ENCODE results near the gene TAB2.
"Not testable (repeated sequence)": the region's sequence is repeated elsewhere in the genome, so short reads cannot be mapped to it uniquely, and the experiment has no call there.

TAB2 gene

DNA sequence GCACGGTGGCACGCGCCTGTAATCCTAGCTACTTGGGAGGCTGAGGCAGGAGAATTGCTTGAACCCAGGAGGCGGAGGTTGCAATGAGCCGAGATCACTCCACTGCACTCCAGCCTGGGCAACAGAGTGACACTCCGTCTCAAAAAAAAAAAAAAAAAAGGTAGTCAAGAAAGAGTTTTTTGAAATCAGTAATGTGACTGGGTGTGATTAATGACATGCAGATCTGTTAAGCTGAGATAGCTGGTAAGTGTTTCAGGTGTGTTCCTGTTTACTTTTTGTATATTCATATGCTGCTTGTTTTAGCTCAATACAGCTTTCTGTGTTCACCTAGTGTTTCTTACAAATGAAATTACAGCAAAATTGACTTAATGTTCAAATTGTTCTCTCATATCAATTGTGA is 31.8 kb downstream of the TAB2 start:
- H3K4me1 ChIP-seq; DNase-seq (ENCODE audit: low spot score in 2 of 2); H3K36me3 ChIP-seq (replicated peaks); H3K4me3 ChIP-seq; H3K9me3 ChIP-seq; H3K27me3 ChIP-seq (ENCODE audit: low read depth); in situ Hi-C loops (cut with MboI; ENCODE audit: low sequenced_read_pairs): not testable (repeated sequence)

DNA sequence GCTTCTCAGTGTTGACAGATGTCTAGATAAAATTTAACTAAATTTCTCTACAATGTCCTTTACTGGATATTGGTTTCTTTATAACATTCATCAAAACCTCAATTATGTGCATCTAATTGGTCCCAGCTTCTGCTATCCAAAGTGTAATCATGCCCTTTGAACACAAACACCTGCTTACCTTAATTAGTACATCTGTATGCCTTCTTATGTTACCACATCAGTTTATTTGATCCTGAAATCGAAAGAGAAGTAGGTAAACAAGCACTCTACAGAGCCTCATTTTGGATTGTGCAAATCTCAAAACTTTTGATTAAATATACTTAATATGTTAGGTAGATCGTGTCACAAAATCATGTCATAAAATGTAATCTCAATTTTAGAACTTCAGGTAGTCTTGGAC is 36.5 kb downstream of the TAB2 start:
- no peak for DNase-seq (ENCODE audit: low spot score in 2 of 2)
- no peaks in the 10 kb centered on the region for H3K9me3 ChIP-seq
- no peaks in the 10 kb centered on the region for H3K36me3 ChIP-seq (replicated peaks)
- H3K4me3 ChIP-seq = no peak overlapping the region
- no peaks in the 10 kb centered on the region for H3K27me3 ChIP-seq (ENCODE audit: low read depth)
- no peaks in the 10 kb centered on the region for H3K4me1 ChIP-seq
- in situ Hi-C loops (cut with MboI; ENCODE audit: low sequenced_read_pairs) = no loop called here

DNA sequence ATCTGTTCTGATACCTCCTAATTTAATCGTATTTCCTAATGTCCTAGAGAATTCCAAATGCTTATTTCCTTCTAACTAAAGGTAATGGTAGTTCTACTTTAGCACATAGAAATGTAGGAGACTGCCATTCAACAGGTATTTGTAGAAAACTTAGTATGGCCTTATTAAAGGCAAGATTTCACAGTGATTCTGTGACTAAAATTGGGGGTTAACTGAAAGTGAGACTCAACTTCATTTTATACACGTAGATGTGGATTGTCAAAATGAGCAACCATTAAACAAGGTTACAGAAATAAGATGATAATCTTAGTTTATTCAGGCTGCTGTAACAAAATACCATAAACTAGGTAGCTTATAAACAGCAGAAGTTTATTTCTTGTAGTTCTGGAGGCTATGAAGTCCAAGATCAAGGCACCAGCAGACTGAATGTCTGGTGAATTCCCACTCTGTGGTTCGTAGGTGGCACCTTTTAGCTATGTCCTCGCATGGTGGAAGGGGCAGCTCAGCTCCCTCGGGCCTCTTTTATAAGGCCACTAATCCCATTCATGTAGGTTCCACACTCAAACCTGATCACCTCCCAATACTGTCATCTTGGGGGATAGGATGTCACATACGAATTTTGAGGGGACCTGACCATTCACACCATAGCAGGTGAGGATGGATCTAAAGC is 38.7 kb downstream of the TAB2 start:
- Histone ChIP-seq H3K9me3 (no peaks in the 10 kb centered on the region), H3K4me1 (no peaks in the 10 kb centered on the region; the same call in 1 of the 2 replicates), H3K27me3 (ENCODE audit: low read depth) (no peaks in the 10 kb centered on the region), H3K4me3 (no peak overlapping the region), H3K36me3 (replicated peaks) (no peaks in the 10 kb centered on the region)
- in situ Hi-C loops (cut with MboI; ENCODE audit: low sequenced_read_pairs) = no loop called here
- DNase-seq (ENCODE audit: low spot score in 2 of 2) = no peak

DNA sequence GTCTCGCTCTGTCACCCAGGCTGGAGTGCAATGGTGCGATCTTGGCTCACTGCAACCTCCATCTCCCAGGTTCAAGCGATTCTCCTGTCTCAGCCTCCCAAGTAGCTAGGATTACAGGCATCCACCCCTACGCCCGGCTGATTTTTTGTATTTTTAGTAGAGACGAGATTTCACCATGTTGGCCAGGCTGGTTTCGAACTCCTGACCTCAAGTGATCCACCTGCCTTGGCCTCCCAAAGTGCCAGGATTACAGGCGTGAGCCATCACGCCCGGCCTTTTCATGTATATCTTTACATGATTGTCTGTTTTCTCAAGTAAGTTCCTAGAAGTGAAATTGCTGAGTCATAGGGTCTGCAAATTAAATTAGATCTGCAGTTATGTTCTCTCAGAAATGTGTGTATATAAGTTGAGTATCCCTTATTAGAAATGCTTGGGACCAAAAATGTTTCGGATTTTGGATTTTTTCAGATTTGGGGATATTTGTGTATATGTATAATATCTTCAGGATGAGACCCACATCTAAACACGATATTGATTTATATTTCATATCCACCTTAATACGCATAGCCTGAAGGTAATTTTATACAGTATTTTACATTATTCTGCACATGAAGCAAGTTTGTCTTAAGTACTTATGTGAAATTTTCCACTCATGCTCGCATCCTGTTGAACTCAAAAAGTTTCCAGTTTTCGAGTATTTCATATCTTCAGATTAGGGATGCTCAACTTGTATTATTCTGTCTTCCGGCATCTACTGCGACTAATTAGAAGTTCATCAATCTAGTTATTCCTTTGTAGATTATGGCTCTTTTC is 40.4 kb downstream of the TAB2 start:
- no peaks in the 10 kb centered on the region; the same call in 1 of the 2 replicates for H3K4me1 ChIP-seq
- no peaks in the 10 kb centered on the region for H3K9me3 ChIP-seq
- no peaks in the 10 kb centered on the region for H3K27me3 ChIP-seq (ENCODE audit: low read depth)
- H3K36me3 ChIP-seq (replicated peaks) = no peaks in the 10 kb centered on the region
- in situ Hi-C loops (cut with MboI; ENCODE audit: low sequenced_read_pairs) = no loop called here
- DNase-seq (ENCODE audit: low spot score in 2 of 2) = no peak
- no peak overlapping the region for H3K4me3 ChIP-seq

DNA sequence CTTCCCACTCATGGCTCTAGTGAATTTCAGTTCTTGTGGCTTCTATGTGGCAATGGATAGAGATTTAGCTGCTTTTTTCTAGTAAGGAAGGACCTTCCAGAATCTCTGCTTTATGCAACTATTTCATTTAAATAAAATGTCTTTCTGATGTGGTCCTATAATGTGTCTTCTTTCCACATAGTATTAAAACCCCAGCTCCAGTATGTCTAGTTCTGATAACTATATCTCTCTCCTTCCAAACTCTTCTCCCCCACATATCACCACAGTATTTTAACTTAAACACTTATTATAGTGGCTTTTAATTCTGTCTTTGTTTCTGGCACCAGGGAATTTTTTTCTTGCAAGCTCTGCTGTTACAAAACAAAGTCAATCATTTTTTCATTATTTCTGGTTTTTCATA is 41.9 kb downstream of the TAB2 start:
- in situ Hi-C loops (cut with MboI; ENCODE audit: low sequenced_read_pairs) = no loop called here
- H3K27me3 ChIP-seq (ENCODE audit: low read depth) = no peaks in the 10 kb centered on the region
- H3K36me3 ChIP-seq (replicated peaks) = no peaks in the 10 kb centered on the region
- H3K4me1 ChIP-seq = no peaks in the 10 kb centered on the region; the same call in 1 of the 2 replicates
- H3K9me3 ChIP-seq = no peaks in the 10 kb centered on the region
- DNase-seq (ENCODE audit: low spot score in 2 of 2) = no peak
- no peak overlapping the region for H3K4me3 ChIP-seq

DNA sequence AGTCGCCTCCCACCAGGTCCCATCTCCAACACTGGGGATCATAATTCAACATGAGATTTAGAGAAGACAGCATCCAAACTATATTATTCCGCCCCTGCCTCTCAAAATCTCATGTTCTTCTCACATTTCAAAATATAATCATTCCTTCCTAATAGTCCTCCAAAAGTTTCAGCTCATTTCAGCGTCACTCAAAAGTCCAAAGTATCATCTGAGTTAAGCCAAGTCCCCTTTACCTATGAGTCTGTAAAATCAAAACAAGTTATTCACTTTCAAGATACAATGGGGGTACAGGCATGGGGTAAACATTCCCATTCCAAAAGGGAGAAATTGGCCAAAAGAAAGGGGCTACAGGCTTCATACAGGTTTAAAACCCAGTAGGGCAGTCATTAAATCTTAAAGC is 43.0 kb downstream of the TAB2 start:
- H3K27me3 ChIP-seq (ENCODE audit: low read depth) = no peaks in the 10 kb centered on the region
- no peak overlapping the region for H3K4me3 ChIP-seq
- no peaks in the 10 kb centered on the region for H3K36me3 ChIP-seq (replicated peaks)

DNA sequence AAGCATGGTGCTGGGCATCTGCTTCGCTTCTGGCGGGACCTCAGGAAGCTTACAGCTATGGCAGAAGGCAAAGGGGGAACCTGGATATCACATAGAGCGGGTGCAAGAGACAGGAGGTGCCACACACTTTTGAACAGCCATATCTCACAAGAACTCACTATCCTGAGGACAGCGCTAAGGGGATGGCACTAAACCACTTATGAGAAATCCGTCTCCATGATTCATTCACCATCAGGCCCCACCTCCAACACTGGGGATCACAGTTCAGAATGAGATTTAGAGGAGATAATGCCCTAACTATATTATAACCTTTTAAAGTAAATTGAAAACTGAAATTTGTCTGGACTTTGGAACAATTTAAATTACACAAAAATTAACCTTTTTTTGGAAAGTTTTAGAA is 44.8 kb downstream of the TAB2 start:
- Histone ChIP-seq H3K27me3 (ENCODE audit: low read depth) (no peaks in the 10 kb centered on the region), H3K4me1 (no peaks in the 10 kb centered on the region; the same call in none of the 2 replicates), H3K9me3 (no peaks in the 10 kb centered on the region), H3K4me3 (no peak overlapping the region), H3K36me3 (replicated peaks) (no peaks in the 10 kb centered on the region)
- DNase-seq (ENCODE audit: low spot score in 2 of 2) = no peak
- in situ Hi-C loops (cut with MboI; ENCODE audit: low sequenced_read_pairs) = no loop called here

More for the DNA sequence above, 43.0 kb downstream of the TAB2 start:
- no peak for DNase-seq (ENCODE audit: low spot score in 2 of 2)
- Histone ChIP-seq H3K4me1 (no peaks in the 10 kb centered on the region; the same call in none of the 2 replicates), H3K9me3 (no peaks in the 10 kb centered on the region)
- in situ Hi-C loops (cut with MboI; ENCODE audit: low sequenced_read_pairs) = no loop called here

DNA sequence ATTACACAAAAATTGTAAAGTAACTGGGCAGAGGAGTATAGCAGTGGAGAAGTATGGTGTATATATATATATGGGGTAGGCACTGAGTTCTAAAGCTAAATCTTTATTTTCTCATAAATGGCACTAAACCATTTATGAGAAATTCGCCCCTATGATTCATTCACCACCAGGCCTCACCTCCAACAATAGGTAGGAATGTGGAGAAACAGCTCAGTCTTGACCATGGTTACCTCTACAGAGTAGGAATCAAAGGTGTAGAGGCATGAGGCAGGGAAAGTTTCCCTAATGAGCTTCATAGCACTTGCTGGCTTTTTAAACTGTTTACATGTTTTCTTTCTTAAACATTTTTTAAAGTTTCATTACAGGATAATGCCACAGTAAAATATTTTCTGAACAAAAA is 45.6 kb downstream of the TAB2 start:
- H3K9me3 ChIP-seq = no peaks in the 10 kb centered on the region
- H3K36me3 ChIP-seq (replicated peaks) = no peaks in the 10 kb centered on the region
- in situ Hi-C loops (cut with MboI; ENCODE audit: low sequenced_read_pairs) = no loop called here
- DNase-seq (ENCODE audit: low spot score in 2 of 2) = no peak
- no peaks in the 10 kb centered on the region for H3K27me3 ChIP-seq (ENCODE audit: low read depth)
- H3K4me1 ChIP-seq = no peaks in the 10 kb centered on the region; the same call in none of the 2 replicates
- no peak overlapping the region for H3K4me3 ChIP-seq

DNA sequence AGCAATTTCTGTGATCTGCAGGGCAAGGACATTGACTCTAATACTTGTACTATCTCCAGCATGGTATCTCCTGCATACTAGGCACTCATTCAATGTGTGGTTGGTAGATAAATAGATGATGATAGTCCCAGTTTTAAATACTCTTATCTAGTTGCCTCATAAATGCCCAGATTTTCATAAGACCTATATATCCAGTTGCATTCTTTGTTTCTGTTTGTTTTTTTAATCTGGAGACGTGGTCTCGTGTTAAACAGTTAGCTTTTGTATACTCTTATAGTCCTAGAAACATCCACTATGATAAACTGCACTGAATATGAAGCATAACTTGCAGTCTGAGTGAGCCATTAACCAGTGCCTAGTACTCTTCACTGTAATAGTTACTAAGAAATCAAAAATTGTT is 47.0 kb downstream of the TAB2 start:
- in situ Hi-C loops (cut with MboI; ENCODE audit: low sequenced_read_pairs) = no loop called here
- H3K4me1 ChIP-seq = peaks cover 6% of the 10 kb centered on the region
- no peaks in the 10 kb centered on the region for H3K9me3 ChIP-seq
- no peaks in the 10 kb centered on the region for H3K36me3 ChIP-seq (replicated peaks)
- no peak overlapping the region for H3K4me3 ChIP-seq
- no peaks in the 10 kb centered on the region for H3K27me3 ChIP-seq (ENCODE audit: low read depth)
- DNase-seq (ENCODE audit: low spot score in 2 of 2) = no peak

DNA sequence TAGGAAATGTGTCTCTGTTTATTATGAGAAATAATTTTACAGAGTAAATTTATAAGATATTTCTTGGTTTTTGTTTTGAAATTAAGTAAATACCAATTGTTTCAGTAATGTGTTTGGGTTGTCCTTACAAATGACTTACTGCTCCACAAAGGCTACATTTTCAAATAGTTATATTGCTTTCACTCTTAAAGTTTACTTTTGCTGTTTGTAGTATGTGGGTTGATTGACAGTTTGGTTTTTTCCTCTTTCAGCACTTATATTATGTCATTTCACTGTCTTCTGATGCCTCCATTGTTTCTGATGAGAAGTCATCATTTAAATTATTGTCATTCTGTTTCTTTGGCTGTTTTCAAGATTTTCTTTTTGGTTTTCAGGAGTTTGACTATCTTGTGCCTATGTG is 47.7 kb downstream of the TAB2 start:
- H3K4me3 ChIP-seq = no peak overlapping the region
- no peaks in the 10 kb centered on the region for H3K9me3 ChIP-seq
- no peak for DNase-seq (ENCODE audit: low spot score in 2 of 2)
- peaks cover 6% of the 10 kb centered on the region for H3K4me1 ChIP-seq
- H3K27me3 ChIP-seq (ENCODE audit: low read depth) = no peaks in the 10 kb centered on the region
- H3K36me3 ChIP-seq (replicated peaks) = no peaks in the 10 kb centered on the region
- in situ Hi-C loops (cut with MboI; ENCODE audit: low sequenced_read_pairs) = no loop called here

DNA sequence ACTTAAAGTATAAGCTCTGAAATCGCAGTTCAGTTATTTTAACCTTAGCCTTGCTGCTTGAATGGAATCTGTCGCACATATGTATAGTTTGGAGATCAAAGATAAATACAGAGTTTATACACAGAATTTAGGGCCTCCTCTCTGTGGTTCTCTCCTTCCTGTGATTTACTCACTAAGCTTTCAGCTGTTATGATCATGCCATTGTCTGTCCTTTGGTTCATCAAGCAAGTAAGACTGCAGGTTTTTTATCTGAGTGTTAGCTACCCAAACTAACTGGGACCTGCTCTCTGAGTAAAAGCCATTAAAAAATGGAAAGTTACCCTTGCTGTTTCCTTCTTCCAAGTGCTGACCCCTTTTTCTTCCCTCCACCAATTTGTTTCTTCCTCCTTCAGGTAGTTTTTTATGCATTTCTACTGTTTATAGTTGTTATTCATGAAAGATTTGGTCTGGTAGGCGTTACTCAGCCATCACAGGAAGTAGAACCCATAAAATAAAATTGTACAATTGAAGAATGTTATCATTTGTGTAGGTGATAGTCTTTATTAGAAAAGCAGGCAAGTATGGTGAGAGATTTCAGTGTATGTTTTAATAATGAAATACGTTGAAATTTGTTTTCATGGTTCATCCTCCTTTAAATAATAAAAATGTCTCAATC is 48.9 kb downstream of the TAB2 start:
- Histone ChIP-seq H3K27me3 (ENCODE audit: low read depth) (no peaks in the 10 kb centered on the region), H3K4me3 (no peak overlapping the region), H3K4me1 (peaks cover 6% of the 10 kb centered on the region), H3K9me3 (no peaks in the 10 kb centered on the region), H3K36me3 (replicated peaks) (no peaks in the 10 kb centered on the region)
- DNase-seq (ENCODE audit: low spot score in 2 of 2) = no peak
- in situ Hi-C loops (cut with MboI; ENCODE audit: low sequenced_read_pairs) = no loop called here

DNA sequence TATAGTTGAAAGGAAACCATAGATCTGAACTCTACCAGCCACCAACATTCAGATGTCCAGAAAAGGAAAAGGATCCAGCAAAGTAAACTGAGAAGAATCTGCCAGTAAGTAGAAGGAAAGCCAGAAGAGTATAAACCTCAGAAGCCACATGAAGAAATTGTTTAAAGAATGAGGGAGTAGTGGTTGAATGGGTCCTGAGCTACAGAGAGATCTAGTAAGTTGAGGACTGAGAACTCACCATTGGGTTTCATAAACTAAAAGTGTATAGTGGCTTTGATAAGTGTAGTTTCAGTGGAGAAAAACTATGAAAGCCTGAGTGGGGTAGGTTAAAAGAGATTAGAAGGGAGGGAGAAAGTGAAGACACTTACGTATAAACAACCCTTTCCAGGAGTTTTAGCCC is 50.6 kb downstream of the TAB2 start:
- in situ Hi-C loops (cut with MboI; ENCODE audit: low sequenced_read_pairs) = no loop called here

DNA sequence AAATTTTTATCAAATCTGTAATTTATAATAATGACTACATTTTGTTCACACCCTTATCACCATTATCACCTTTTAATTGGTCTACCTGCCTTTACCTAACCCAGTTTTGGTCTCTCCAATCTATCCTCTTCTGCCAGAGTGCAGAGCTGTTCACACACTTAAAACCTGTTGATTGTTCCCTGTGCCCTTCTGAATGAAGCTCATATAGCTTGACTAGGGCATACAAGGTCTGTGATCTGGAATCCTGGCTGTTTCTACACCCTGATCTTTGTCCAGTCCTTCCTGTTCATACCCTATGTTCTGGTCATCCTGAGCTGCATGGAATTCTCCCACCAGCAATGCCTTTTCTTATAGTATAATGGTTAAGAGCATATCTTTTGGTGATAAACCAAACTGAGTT is 53.6 kb downstream of the TAB2 start:
- H3K27me3 ChIP-seq (ENCODE audit: low read depth) = no peaks in the 10 kb centered on the region

More for the DNA sequence above, 50.6 kb downstream of the TAB2 start:
- Histone ChIP-seq H3K4me3 (no peak overlapping the region), H3K36me3 (replicated peaks) (no peaks in the 10 kb centered on the region), H3K27me3 (ENCODE audit: low read depth) (no peaks in the 10 kb centered on the region), H3K4me1 (peaks cover 6% of the 10 kb centered on the region), H3K9me3 (no peaks in the 10 kb centered on the region)
- no peak for DNase-seq (ENCODE audit: low spot score in 2 of 2)

DNA sequence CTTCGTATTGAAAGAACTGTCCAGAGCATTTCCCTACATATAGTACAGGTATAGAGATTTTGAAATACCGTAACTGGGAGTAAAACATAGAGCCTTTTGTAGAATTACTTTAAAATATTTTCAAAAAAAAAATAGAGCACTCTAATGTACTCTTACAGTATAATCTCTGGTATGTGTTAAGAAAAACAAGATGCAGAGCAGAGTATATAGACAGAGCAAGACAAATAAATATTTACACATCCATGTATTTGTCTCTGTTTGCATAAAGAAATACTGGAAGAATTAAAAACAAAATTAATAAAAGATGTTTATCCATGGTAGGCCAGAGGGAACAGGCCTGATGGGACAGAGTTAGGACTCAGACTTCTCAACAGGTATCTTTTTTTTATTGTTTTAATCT is 54.5 kb downstream of the TAB2 start:
- H3K9me3 ChIP-seq = no peaks in the 10 kb centered on the region
- in situ Hi-C loops (cut with MboI; ENCODE audit: low sequenced_read_pairs) = no loop called here
- no peaks in the 10 kb centered on the region for H3K27me3 ChIP-seq (ENCODE audit: low read depth)
- peaks cover 11% of the 10 kb centered on the region for H3K4me1 ChIP-seq
- H3K36me3 ChIP-seq (replicated peaks) = peaks cover 5% of the 10 kb centered on the region; the same call in 1 of the 2 replicates
- no peak overlapping the region for H3K4me3 ChIP-seq
- no peak for DNase-seq (ENCODE audit: low spot score in 2 of 2)

More for the DNA sequence above, 53.6 kb downstream of the TAB2 start:
- H3K36me3 ChIP-seq (replicated peaks) = peaks cover 5% of the 10 kb centered on the region; the same call in 1 of the 2 replicates
- no peak overlapping the region for H3K4me3 ChIP-seq
- in situ Hi-C loops (cut with MboI; ENCODE audit: low sequenced_read_pairs) = no loop called here
- H3K4me1 ChIP-seq = peaks cover 11% of the 10 kb centered on the region
- no peaks in the 10 kb centered on the region for H3K9me3 ChIP-seq
- DNase-seq (ENCODE audit: low spot score in 2 of 2) = no peak
